H4 (cell line): ENCODE data around the gene CFAP97D1. TPM values are rescaled to one million over a fixed set of nuclear protein-coding genes. Genes with fewer than 3 reads are reported as not detected.
"Not testable (repeated sequence)": the region's sequence is repeated elsewhere in the genome, so short reads cannot be mapped to it uniquely, and the experiment has no call there.

Experiments used
- DNase-seq: peaks from one replicate; pipeline ENCODE4 v3.0.0-alpha.2; 2015; ENCODE audit warnings: low spot score
- total RNA-seq: library from RNA; depleted of rRNA; stranded (reverse); fragments of >200 nt; shearing (Covaris generic); gene quantifications from 2 replicates; pipeline ENCODE4 v1.2.3, GENCODE V29; 2014

Gene CFAP97D1
- total RNA-seq, 1 experiment from 2014 or later = not detected

DNA sequence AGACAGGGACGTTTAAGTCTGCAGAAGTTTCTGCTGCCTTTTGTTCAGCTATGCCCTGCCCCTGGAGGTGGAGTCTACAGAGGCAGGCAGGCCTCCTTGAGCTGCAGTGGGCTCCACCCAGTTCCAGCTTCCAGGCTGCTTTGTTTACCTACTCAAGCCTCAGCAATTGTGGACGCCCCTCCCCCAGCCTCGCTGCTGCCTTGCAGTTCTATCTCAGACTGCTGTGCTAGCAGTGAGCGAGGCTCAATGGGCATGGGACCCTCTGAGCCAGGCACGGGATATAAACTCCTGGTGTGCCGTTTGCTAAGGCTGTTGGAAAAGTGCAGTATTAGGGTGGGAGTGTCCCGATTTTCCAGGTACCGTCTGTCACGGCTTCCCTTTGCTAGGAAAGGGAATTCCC is 17.8 kb downstream of the CFAP97D1 start:
- not testable (repeated sequence) for DNase-seq

DNA sequence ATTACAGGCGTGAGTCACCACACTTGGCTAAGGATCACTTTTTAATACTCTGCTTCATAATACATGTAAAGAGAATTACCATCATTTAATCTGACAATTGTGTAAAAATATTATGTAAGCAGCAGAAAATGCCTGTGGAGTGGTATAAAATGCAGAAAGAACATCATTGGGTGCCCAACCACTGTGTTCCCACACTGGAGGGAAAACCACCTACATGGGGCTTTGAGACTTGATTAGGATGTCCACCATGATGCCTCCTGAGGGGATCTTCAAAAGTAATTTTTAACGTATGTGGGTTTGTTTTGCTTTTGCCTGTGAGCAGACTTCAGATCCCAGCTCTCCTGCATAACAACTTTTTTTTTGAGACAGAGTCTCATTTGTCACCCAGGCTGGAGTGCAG is 18.8 kb downstream of the CFAP97D1 start:
- DNase-seq = no peak

DNA sequence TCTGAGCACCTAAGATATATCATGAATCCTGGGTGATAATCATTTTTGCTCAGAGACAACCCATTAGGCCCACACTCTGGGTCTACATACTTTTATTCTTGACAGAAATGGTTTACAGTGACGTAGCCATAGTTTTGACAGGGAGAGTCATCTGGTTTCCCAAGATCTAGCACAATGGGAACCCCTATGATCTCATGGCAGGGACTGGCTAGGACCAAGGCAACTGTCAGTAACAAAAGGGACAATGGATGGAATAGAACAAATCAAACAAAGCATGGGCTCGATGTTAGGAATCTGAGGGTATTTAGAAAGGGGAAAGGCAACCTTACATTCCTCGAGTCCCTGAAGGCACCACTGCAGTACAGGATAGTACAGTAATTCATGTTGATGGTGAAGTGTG is 20.5 kb downstream of the CFAP97D1 start:
- no peak for DNase-seq

DNA sequence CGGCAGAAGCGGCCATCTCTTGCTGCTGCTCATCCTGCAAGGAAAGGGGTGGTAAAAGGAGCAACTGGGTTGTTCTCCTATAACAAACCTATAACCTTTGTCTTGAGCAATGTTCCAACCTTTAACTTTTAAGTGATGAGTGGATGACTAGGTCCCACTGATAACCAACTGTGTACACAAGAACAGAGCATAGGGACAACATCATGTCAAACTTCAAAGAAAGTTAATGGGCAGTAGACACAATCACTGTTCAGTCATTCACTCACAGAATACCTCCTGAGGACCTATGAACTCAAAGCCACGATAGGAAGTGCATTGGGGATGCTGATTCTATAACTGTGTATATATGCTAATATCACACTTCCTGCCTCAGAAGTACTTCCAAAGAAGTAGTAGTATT is 21.6 kb downstream of the CFAP97D1 start:
- DNase-seq = no peak

DNA sequence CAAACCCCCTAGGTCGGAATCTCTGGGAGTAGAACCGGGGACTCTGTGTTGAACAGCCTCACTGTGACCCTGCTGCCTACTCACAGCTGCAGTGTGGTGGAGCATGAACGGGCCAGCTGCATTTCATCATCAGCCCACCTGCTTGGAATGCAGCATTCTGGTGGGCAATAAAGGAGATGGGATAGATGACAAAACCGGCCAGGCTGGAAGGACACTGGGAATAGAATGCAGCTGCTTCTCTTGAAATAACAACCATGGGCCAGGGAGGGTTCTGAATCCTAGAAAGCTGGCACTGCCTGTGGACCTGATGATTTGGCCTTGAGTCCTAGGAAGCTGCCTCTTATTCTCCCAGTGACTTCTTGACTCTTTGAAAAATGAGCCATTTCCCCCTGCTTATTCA is 23.5 kb downstream of the CFAP97D1 start:
- DNase-seq = no peak

DNA sequence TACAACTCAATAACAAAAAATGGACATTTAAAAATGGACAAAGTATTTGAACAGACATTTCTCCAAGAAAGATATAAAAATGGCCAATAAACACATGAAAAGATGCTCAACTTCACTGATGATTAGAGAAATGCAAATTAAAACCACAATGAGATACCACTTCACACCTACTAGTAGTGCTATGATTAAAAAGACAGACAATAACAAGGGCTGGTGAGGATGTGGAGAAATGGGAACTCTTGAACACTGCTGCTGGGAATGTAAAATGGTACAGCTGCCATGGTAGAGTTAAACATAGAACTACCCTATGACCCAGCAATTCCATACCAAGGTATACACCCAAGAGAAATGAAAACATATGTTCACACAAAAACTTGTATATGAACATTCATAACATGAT is 24.9 kb downstream of the CFAP97D1 start:
- no peak for DNase-seq

DNA sequence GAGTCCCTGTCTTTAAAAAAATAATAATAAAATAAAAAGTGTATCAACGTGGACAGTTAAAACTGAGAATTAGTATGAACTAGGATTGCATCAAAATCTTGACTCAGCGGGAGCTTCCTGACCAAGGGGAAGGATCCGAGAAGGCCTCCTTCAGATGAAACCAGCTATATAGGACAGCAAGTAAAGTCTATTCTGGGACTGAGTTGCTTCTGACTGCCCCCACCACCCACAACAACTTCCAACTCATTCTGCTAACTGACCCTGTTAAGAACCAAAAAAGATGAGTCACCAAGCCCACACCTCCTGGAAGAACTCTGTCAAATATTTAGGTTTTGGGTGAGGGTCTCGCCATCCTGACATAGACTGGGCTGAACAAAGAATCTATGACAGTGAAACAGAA is 27.8 kb downstream of the CFAP97D1 start:
- DNase-seq = no peak

DNA sequence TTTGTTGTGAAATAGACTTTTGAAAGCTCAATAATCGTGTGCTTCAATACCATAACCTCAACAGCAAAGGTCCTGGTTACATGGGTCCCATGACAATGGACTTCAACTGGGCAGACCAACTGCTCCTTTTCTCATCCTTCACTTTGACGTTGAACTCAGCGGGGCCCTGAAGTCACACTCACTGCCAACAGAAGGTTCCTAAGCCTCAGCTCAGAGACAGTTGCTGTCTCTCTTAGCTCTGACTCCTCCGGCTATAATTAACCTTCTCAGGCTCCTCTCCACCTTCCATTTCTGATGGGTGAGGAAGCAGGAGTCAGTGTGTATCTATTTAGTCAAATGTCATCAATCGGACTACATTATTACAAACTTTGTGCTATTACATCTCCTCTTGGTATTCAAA is 28.9 kb downstream of the CFAP97D1 start:
- no peak for DNase-seq

DNA sequence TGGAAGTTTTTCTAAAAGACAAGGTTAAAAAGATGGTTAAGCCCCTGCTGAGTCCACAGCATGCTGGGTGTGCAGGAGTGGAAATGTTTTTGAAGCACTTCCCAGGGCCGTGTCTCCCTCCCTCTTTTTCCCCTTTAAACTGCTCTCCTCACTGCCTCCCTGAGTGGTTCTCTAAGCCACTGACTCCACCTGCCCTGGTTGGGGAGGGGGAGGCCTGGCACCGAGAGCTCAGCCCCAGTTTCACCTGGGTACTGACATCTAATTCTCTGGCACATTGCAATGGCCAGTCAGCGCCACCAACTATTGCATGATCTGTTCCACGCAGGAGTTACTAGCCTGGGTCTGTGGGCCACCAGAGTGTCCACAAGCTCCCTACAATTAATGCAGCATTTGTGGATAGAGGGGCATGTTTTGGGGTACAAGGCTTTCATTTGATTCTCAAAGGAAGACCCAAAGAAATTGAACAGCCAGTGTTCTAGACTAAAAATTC is 30.0 kb downstream of the CFAP97D1 start:
- DNase-seq = no peak

DNA sequence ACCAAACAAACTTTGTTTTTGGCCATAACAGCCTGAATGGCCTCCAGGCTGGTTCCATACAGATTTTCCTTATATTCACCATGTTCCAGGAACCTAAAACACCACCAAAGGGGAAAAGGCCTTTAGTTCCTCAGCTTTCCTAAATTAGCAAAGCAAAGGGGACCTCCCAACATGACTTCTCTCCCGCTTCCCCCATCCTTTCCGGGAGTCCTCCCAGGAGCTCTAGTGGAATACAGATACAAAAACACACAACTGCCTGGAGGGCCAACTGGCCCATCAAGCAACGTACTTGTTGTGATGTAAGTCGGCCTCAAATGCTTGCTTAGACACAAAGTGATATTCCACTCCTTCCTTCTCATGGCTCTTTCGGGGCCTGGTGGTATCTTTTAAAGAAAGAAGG is 30.6 kb downstream of the CFAP97D1 start:
- no peak for DNase-seq

DNA sequence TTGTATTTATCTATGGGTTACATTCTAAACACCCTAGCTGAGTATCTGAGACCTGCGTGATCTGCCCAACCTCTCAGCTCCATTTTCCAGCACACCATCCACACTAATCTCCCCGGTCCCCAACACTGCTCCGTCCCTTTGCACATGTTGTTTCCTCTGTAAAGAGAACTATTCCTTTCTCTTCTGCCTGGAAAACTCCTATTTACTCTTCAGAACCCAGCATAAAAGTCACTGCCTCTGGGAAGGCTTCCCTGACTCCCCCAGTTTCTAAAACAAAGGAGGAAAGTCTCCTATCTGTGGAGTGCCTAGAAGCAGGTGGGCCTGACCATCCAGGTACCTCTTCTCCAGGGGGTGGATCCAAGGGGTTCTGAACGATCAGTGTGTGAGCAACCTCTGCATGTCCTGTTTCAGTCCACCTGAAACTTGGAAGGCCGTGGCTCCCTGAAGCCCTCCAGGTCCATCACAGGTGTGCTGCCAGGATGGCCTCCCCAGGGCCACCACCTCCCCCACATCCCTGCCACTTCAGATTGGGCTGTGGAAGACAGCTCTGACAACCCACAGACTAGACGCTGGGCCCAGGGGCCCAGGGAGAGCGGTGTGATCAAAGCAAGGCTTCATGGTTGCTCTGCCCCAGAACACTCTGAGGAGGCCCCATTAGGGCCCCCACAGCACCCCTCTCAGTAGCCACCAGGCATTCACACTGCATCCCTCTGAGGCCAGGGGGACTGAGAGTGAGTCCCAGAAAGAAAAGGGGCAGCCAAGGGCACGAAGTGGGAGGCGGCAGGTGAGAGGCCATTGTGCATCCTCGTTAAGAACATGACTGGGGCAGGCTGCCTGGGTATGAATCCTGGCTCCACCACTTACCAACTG is 32.4 kb downstream of the CFAP97D1 start:
- no peak for DNase-seq

DNA sequence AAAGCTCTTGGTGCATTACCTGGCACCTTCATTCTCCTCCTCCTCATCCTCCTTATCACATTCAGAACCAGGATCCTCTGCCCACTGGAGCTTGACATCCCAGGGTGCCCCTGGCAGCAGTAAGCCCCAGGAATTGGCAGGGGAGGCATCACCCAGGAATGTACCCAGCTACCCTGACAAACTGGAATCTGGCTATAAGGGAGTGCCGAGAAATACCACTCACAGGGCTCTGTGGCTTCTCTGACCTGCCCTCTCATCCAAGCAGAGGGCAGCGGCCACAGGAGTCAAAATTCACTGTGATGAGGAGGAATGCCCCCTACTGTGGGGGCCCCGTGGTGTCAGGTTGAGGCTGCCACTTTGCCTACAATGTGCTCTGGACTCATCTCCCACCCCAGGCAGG is 33.2 kb downstream of the CFAP97D1 start:
- DNase-seq = no peak

DNA sequence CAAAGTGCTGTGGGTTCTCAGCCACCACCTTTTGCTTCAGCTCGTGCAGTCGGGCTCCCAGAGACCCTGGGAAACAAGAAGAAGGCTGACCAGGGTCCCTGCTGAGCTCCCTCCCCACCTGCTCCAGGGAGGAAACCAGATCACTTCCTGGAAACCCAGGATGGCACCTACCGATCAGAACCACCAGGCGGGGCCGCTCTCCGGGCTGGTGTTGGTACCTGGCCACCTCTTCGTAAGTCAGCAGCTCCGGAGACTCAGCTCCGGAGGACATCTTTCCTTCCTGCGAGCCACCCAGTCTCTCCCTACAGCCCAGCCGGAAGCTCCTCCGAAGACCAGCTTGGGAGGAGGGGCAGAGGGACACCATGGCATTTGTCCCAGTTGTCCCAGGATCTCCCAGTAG is 33.8 kb downstream of the CFAP97D1 start:
- no peak for DNase-seq

DNA sequence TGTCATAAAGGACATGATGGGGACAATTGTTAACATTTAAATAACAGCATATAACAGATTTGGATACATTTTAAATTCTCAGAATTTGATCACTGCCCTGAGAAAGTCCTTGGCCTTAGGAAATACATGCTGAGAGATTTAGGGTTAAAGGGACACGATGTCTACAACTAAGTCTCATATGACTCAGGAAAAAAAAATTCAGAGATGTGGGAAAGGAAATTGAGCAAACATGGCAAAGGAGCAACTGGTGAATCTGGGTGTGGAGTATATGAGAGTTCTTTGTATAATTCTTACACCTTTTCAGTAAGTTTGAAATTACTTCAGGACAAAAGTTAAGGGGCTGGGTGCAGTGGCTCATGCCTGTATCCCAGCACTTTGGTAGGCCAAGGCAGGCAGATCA is 34.5 kb downstream of the CFAP97D1 start:
- no peak for DNase-seq

DNA sequence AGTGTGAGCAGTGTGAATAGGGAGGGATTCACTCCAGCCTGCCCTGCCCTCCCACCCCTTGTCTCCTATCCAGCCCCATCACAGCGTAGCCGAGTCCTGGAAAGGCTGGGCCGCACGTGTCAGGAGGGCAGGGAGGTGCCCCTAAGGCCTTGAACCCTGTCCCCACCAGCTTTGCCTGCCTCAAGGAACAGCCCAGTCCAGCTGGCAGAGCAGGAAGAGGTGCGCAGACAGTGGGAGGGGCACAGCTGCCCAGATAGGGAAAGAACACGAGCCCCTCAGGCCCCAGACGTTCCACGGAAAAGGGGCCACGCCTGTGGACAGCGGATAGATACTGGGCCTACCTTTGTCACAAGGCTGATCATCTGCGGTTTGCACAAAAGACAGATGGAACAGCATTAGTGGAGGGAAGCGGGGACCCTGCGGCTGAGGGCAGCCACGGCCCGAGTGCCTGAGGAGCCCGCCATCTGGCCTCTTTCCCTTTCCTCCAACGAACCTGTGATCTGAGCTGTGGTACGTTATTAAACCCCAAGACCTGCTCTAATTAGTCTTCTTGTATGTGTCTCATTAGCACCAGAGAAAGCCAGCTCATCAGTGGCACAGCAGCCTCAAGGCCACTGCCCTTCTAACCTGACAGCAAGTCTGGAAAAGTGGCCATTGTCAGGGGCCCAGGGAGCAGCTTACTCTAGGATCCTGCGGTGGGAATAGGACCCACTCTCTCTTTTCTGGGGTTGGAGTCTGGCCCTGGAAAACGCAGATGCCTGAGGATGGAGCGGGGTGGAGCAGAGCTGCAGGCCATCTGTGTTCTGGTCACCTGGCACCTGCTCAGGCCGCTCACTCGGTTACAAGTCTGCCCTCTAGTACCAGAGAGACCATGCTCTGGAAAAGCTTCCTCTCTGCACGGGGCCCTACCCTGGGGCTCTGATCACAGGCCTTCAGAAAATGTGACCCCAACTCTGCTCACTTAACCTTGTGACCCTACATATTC is 36.4 kb downstream of the CFAP97D1 start:
- DNase-seq = no peak

DNA sequence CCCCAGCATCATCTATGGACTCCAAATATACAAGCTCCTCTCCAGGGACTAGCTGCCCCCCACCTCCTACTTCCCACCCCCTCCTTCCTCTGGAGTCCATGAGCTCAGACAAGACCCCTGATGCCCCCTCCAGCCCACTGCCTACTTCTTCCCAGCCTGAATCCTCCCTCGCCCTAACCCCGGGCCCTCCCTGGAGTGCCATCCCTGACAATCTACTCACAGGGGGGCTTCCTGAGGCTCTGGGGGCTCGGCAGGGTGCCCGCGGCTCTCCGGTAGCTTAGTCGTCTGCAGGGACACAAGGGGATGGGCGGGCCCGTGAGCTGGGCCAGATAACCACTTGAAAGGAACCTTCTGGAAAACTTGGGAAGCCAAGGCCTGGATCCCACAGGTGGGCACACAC is 37.6 kb downstream of the CFAP97D1 start:
- no peak for DNase-seq

DNA sequence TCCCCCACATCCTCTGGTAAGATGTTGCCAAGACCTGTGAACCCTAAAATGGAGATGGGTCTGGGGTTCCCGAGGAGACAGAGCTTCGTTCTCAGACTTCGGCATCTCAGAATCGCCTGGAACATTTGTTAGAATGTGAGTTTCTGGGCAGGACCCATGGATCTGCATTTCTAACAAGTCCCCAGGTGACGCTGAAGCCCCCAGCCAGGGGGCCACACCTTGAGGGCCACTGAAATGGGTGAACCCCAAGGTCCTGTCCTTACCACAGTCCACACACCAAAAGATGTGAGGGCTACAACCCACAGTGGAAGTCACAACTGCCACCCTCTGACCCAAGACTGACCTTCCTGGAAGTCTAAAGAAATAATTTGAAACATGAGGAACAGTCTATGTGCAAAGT is 38.7 kb downstream of the CFAP97D1 start:
- no peak for DNase-seq

DNA sequence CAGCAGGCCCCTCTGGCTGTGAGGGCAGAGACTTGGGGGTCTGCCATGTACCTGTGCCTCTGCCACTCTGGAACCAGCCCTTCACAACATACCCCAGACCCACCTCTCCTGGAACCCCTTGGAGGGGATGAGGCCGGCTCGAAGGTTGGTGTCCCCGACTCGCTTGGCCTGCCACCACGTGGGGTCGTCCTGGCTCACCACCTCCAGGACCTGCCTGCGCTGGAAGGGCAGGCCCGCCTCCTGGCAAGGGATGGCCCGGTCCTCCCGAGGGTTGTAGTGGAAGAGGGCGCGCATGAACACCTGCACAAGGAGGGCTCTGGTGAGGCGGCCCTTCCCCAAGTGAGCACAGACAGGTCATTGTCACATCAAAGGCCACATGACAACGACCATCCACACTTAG is 40.5 kb downstream of the CFAP97D1 start:
- DNase-seq = no peak

DNA sequence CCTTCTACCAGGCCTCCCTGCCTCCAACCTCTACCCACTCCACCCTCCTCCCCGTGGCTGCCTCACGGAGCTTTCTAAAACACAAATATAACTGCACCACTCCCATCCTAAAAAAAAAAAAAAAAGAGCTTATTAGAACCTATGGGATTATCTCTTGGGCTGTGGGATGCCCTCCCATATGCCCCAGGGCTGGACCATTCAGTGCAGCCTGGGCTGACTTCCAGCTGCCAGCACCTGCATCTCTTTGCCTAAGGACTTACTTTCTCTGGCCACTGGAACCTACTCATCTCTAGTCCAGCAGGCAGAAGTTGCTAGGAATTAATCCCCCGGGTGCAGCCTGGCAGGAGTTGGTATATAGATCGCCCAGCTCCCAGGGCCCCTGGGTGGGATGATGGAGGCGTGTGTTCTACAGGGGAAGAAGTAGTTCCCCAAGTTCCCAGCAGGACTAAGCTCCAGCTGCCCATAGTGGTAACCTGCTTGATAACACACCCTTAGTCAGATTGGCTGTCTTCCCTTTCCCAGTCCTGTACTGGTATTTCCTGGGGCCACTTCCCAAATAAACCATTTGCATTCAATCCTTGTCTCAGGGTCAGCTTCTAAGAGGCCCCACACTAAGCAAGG is 42.4 kb downstream of the CFAP97D1 start:
- no peak for DNase-seq

DNA sequence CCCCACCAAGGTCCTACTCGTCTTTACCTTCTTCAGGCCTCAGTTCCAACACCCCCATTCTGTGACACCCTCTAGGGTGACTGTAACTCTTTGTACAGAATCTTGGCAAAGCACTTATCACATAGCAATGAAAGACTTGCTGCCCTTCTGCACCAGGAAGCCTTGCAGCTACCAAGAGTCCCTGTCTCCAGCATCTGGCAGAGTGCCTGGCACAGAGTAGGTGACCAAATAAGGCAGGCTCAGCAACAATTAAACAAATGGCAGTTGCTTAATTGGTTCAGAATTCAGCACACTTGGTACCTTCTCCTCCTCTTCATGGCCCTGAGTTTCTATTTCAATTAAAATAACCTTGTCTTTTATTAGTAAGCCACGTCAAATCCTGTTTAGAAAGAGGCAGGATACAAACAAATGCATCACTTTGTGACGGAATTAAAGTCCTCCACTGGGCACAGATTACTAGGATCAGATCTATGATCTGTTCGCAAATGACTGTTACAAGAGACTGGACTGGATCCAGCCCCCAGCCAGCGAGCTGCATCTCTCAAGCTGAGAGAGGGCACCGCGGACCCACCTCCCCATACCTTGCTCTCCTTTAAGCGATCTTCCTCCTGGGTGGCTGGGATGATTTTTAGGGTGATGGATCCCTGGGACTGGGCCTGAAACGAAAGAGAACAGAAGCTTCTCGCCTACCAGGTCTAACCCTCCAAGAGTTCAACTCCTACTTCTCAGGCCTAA is 43.3 kb downstream of the CFAP97D1 start:
- no peak for DNase-seq

DNA sequence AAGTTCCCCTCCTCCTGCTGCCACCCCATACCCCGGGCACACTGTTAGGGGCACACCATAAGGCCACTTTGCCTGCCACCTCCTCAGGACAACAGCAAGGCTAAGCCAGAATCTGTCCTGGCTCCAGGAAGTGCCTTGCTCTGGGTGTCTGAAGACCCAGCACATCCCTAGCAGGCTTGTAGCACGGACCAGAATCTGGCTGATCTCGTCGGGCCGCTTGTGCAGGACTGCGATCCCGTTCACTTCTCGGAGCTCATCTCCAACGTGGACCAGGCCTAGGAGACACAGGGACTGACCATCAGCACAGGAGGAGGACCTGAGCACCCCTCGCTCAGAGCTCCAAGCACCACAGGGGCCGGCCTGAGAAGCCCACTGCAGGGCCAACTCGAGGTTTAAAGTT is 45.3 kb downstream of the CFAP97D1 start:
- DNase-seq = no peak
